ENCODE data around the gene PXMP2. TPM values are rescaled to one million over a fixed set of nuclear protein-coding genes. Genes with fewer than 3 reads are reported as not detected.
"Not testable (repeated sequence)": the region's sequence is repeated elsewhere in the genome, so short reads cannot be mapped to it uniquely, and the experiment has no call there.

Gene PXMP2
- total RNA-seq, 2 donors from 2014 or later = 27.2 to 32.7 TPM

GRCh38 chr12:132736913-132737312 lies 49.5 kb downstream of the PXMP2 start:
- no peak for ATAC-seq
- no peak for DNase-seq
- intact Hi-C loops (cut with DNase I) = no loop called here

GRCh38 chr12:132739600-132740312 lies 52.4 kb downstream of the PXMP2 start:
- no peak for DNase-seq
- peak; percentile 7 to 56 for ATAC-seq
- intact Hi-C loops (cut with DNase I) = no loop called here

- no peak for DNase-seq
Measured at GRCh38 chr12:132740313-132740646, 52.9 kb downstream of the PXMP2 start.

GRCh38 chr12:132740652-132741051 lies 53.3 kb downstream of the PXMP2 start:
- intact Hi-C loops (cut with DNase I) = no loop called here
- peak; percentile 42 to 66 for ATAC-seq
- no peak for DNase-seq

More at GRCh38 chr12:132740313-132740646, 52.9 kb downstream of the PXMP2 start:
- ATAC-seq = peak; percentile 5 to 74
- intact Hi-C loops (cut with DNase I) = no loop called here

GRCh38 chr12:132741620-132742019 lies 54.2 kb downstream of the PXMP2 start:
- no peak for ATAC-seq
- intact Hi-C loops (cut with DNase I) = no loop called here

GRCh38 chr12:132743831-132744230 lies 56.4 kb downstream of the PXMP2 start:
- no peak for DNase-seq
- ATAC-seq = no peak

More at GRCh38 chr12:132741620-132742019, 54.2 kb downstream of the PXMP2 start:
- no peak for DNase-seq

GRCh38 chr12:132746613-132747012 lies 59.2 kb downstream of the PXMP2 start:
- no peak for DNase-seq
- ATAC-seq = no peak
- intact Hi-C loops (cut with DNase I) = no loop called here

More at GRCh38 chr12:132743831-132744230, 56.4 kb downstream of the PXMP2 start:
- intact Hi-C loops (cut with DNase I) = no loop called here

GRCh38 chr12:132747395-132747794 lies 60.0 kb downstream of the PXMP2 start:
- ATAC-seq (no peak), DNase-seq (no peak)
- intact Hi-C loops (cut with DNase I) = no loop called here

GRCh38 chr12:132747896-132748295 lies 60.5 kb downstream of the PXMP2 start:
- intact Hi-C loops (cut with DNase I) = no loop called here
- no peak for ATAC-seq

GRCh38 chr12:132748319-132748718 lies 60.9 kb downstream of the PXMP2 start:
- DNase-seq (no peak), ATAC-seq (no peak)
- intact Hi-C loops (cut with DNase I) = no loop called here

More at GRCh38 chr12:132747896-132748295, 60.5 kb downstream of the PXMP2 start:
- DNase-seq = no peak

- intact Hi-C loops (cut with DNase I); DNase-seq; ATAC-seq: not testable (repeated sequence)
Measured at GRCh38 chr12:132753670-132754069, 66.3 kb downstream of the PXMP2 start.

GRCh38 chr12:132754160-132754932 lies 67.0 kb downstream of the PXMP2 start:
- no peak for DNase-seq
- ATAC-seq = no peak
- intact Hi-C loops (cut with DNase I) = no loop called here

Other genes starting within 250 kb of the PXMP2 start
- 10 to 100 TPM; 46.7 to 49.4 TPM for gene FBRSL1, start 197.4 kb upstream of the PXMP2 start, total RNA-seq
- gene LRCOL1, start 77.0 kb upstream of the PXMP2 start, total RNA-seq = not detected
- not detected for gene P2RX2, start 68.8 kb upstream of the PXMP2 start, total RNA-seq
- 10 to 100 TPM in 1 of 2 donors, 1 to 10 TPM in 1; 9.3 to 12.1 TPM for gene POLE, start 245 bp upstream of the PXMP2 start, total RNA-seq
- gene PGAM5, start 23.3 kb downstream of the PXMP2 start, total RNA-seq = 10 to 100 TPM; 22.6 to 25.2 TPM
- 10 to 100 TPM; 21.1 to 34.1 TPM for gene ANKLE2, start 74.2 kb downstream of the PXMP2 start, total RNA-seq
- gene GOLGA3, start 141.3 kb downstream of the PXMP2 start, total RNA-seq = 10 to 100 TPM; 37.9 to 50.3 TPM
- 10 to 100 TPM; 17.1 to 21.7 TPM for gene CHFR, start 200.0 kb downstream of the PXMP2 start, total RNA-seq